ENCODE measurements around the gene HSD17B8. TPM values are rescaled to one million over a fixed set of nuclear protein-coding genes. Genes with fewer than 3 reads are reported as not detected.
A peak's percentile ranks its signal among the peaks of the same experiment; 100 is the strongest.

Gene HSD17B8
- total RNA-seq, 1 experiment from 2014 or later: 7.4 TPM

GRCh38 chr6:33254591-33254990, 50.1 kb downstream of the HSD17B8 start:
- ATAC-seq: no peak
- BruUV-seq (replicated peaks): no TSS peak
- H3K27me3 ChIP-seq (ENCODE audit: control insufficient read depth, insufficient read depth, low read length): no peaks in the 10 kb centered on the region
- intact Hi-C loops (cut with micrococcal nuclease; ENCODE audit: unreplicated experiment): no loop called here
- DNase-seq (ENCODE audit: low read depth, low spot score): no peak
- ChIA-PET POLR2A (interaction anchor here (0.6 kb wide), 2 partner anchors 12 to 1411 kb away, joined by 4 to 5 read pairs; no protein-coding TSS in a partner anchor), CTCF (no interaction called here)
- no peaks in the 10 kb centered on the region for H3K9me3 ChIP-seq (ENCODE audit: control insufficient read depth, insufficient read depth, low read depth, low read length)
- no peak overlapping the region for H3K4me3 ChIP-seq (ENCODE audit: low read depth in 2 of 2, low read length in 2 of 2)
- in situ Hi-C loops (cut with HindIII; ENCODE audit: low pct_unique_long_range_greater_than_20kb, low sequenced_read_pairs): no loop called here
- no peak overlapping the region for H3K27ac ChIP-seq (ENCODE audit: low read length)
- TF ChIP-seq TCF7L2 (IDR thresholded peaks at IDR 0.05; ENCODE audit: low read depth, low read length): no peak
- TF ChIP-seq POLR2AphosphoS5 (IDR thresholded peaks at IDR 0.05; ENCODE audit: low read depth, low read length): no peak
- no peak for TF ChIP-seq SIN3A (IDR thresholded peaks at IDR 0.05; ENCODE audit: borderline replicate concordance, insufficient read depth, low read depth, low read length)
- TF ChIP-seq CTCF (IDR thresholded peaks at IDR 0.05): no peak
- no peak for TF ChIP-seq REST (IDR thresholded peaks at IDR 0.05; ENCODE audit: insufficient read depth in 1 of 2, low read depth in 2 of 2, low read length in 1 of 2)
- peaks cover 2% of the 10 kb centered on the region; the same call in 1 of the 2 replicates for H3K36me3 ChIP-seq (ENCODE audit: control insufficient read depth, insufficient read depth, low read length)
- peaks cover 23% of the 10 kb centered on the region for H3K4me1 ChIP-seq (ENCODE audit: control insufficient read depth, insufficient read depth, low read length)

Small RNA genes within 50 kb of the gene (microRNA-seq; reads per million reads assigned to microRNA genes)
- gene MIR219A1 (ENCODE audit: unreplicated experiment): 7.0 reads per million, percentile 21 among the genes with 10 or more reads in this experiment

Other genes with a start within 250 kb of the HSD17B8 start
- gene BRD2, start 236.1 kb upstream of the HSD17B8 start, total RNA-seq (2021; ENCODE audit: unreplicated experiment): 209 TPM
- gene HLA-DOA, start 195.1 kb upstream of the HSD17B8 start, total RNA-seq (2021; ENCODE audit: unreplicated experiment): 0.08 TPM
- gene HLA-DPA1, start 131.0 kb upstream of the HSD17B8 start, total RNA-seq (2021; ENCODE audit: unreplicated experiment): 0.69 TPM
- 0.64 TPM for gene HLA-DPB1, start 128.7 kb upstream of the HSD17B8 start, total RNA-seq (2021; ENCODE audit: unreplicated experiment)
- 0.57 TPM for gene COL11A2, start 12.2 kb upstream of the HSD17B8 start, total RNA-seq (2021; ENCODE audit: unreplicated experiment)
- 27.4 TPM for gene RXRB, start 4.0 kb upstream of the HSD17B8 start, total RNA-seq (2021; ENCODE audit: unreplicated experiment)
- 135 TPM for gene SLC39A7, start 3.8 kb upstream of the HSD17B8 start, total RNA-seq (2021; ENCODE audit: unreplicated experiment)
- 33.7 TPM for gene RING1, start 3.8 kb downstream of the HSD17B8 start, total RNA-seq (2021; ENCODE audit: unreplicated experiment)
- gene VPS52, start 67.2 kb downstream of the HSD17B8 start, total RNA-seq (2021; ENCODE audit: unreplicated experiment): 77.7 TPM
- 1,987 TPM for gene RPS18, start 67.4 kb downstream of the HSD17B8 start, total RNA-seq (2021; ENCODE audit: unreplicated experiment)
- 6.0 TPM for gene B3GALT4, start 72.5 kb downstream of the HSD17B8 start, total RNA-seq (2021; ENCODE audit: unreplicated experiment)
- gene WDR46, start 84.6 kb downstream of the HSD17B8 start, total RNA-seq (2021; ENCODE audit: unreplicated experiment): 80.6 TPM
- 101 TPM for gene PFDN6, start 84.9 kb downstream of the HSD17B8 start, total RNA-seq (2021; ENCODE audit: unreplicated experiment)
- gene RGL2, start 94.3 kb downstream of the HSD17B8 start, total RNA-seq (2021; ENCODE audit: unreplicated experiment): 84.4 TPM
- gene TAPBP, start 109.4 kb downstream of the HSD17B8 start, total RNA-seq (2021; ENCODE audit: unreplicated experiment): 246 TPM
- gene ZBTB22, start 113.1 kb downstream of the HSD17B8 start, total RNA-seq (2021; ENCODE audit: unreplicated experiment): 16.0 TPM
- 77.6 TPM for gene DAXX, start 118.3 kb downstream of the HSD17B8 start, total RNA-seq (2021; ENCODE audit: unreplicated experiment)
- 81.8 TPM for gene KIFC1, start 187.2 kb downstream of the HSD17B8 start, total RNA-seq (2021; ENCODE audit: unreplicated experiment)
- 51.6 TPM for gene PHF1, start 206.4 kb downstream of the HSD17B8 start, total RNA-seq (2021; ENCODE audit: unreplicated experiment)
- 338 TPM for gene CUTA, start 213.5 kb downstream of the HSD17B8 start, total RNA-seq (2021; ENCODE audit: unreplicated experiment)
- gene SYNGAP1, start 215.4 kb downstream of the HSD17B8 start, total RNA-seq (2021; ENCODE audit: unreplicated experiment): 29.0 TPM
- 17.6 TPM for gene ZBTB9, start 249.9 kb downstream of the HSD17B8 start, total RNA-seq (2021; ENCODE audit: unreplicated experiment)